Uterus (tissue), 4 donors: ENCODE results near the gene RASSF4. TPM values are rescaled to one million over a fixed set of nuclear protein-coding genes. Genes with fewer than 3 reads are reported as not detected.

ENCODE experiments used
- DNase-seq, 2 donors: peaks; one replicate each; pipeline ENCODE4 v3.0.0-alpha.2; 2019 to 2020
- H3K27ac ChIP-seq, 2 donors: fragments of 200-600 bp; sonication (generic); 1 replicate in 1 of 2; 2 replicates in 1 of 2; pipeline ENCODE4 v1.5.1; 2016 to 2018
- H3K27me3 ChIP-seq, 2 donors: fragments of 200-600 bp; sonication (generic); one replicate each; pipeline ENCODE4 v1.5.1; 2018 to 2019; ENCODE audit warnings: control low read depth in 1 of 2
- H3K36me3 ChIP-seq, 2 donors: fragments of 200-600 bp; sonication (generic); one replicate each; pipeline ENCODE4 v1.5.1; 2019; ENCODE audit warnings: control low read depth in 1 of 2
- H3K4me1 ChIP-seq, 2 donors: fragments of 200-600 bp; sonication (generic); one replicate each; pipeline ENCODE4 v1.5.1; 2018 to 2019; ENCODE audit warnings: control low read depth in 1 of 2
- H3K4me3 ChIP-seq, 2 donors: fragments of 200-600 bp; sonication (generic); 1 replicate in 1 of 2; 2 replicates in 1 of 2; pipeline ENCODE4 v1.5.1; 2018 to 2019; ENCODE audit warnings: mild to moderate bottlenecking in 1 of 2
- H3K9me3 ChIP-seq, 2 donors: fragments of 200-600 bp; sonication (generic); one replicate each; pipeline ENCODE4 v1.5.1; 2019; ENCODE audit warnings: control low read depth in 1 of 2
- CTCF ChIP-seq, 4 experiments: fragments of 200-600 bp in 2 of 4; fragments of 450-650 bp in 2 of 4; sonication (generic) in 2 of 4; IDR thresholded peaks; one replicate each; pipeline ENCODE4 v1.5.1; 2016 to 2019; ENCODE audit warnings: antibody characterized with exemption in 4 of 4, mild to moderate bottlenecking in 2 of 4, moderate library complexity in 1 of 4
- POLR2A ChIP-seq, 2 donors: fragments of 450-650 bp; IDR thresholded peaks; one replicate each; pipeline ENCODE4 v1.6.1; 2016; ENCODE audit warnings: antibody characterized with exemption in 2 of 2, mild to moderate bottlenecking in 1 of 2, moderate library complexity in 1 of 2
- intact Hi-C: fragments of 100-400 bp; cut with DNase I; formaldehyde crosslinking; loops from one replicate; pipeline ENCODE4 v1.15.1; 2023; ENCODE audit warnings: low total_unique reads
- total RNA-seq, 4 donors: library from RNA; depleted of rRNA in 3 of 4; stranded (reverse); fragments of >200 nt in 3 of 4; gene quantifications; one replicate each; pipeline versions ENCODE4 v1.1.0 to v1.2.4, GENCODE V29; 2014 to 2023
- donor health status: DM: yes; HTN: yes; CAD: no.

Gene RASSF4
- total RNA-seq, 4 donors from 2014 or later = 6.1 to 26.5 (median 8.2) TPM

GRCh38 chr10:44924261-44925040 lies 35.2 kb upstream of the RASSF4 start:
- no peak overlapping the region for H3K27ac ChIP-seq
- no peaks in the 10 kb centered on the region for H3K36me3 ChIP-seq
- no peaks in the 10 kb centered on the region for H3K9me3 ChIP-seq
- H3K4me3 ChIP-seq = no peak overlapping the region
- intact Hi-C loops = no loop called here
- no peaks in the 10 kb centered on the region for H3K4me1 ChIP-seq
- no peak for DNase-seq
- TF ChIP-seq CTCF (IDR thresholded peaks at IDR 0.05) = no peak
- no peak for TF ChIP-seq POLR2A (IDR thresholded peaks at IDR 0.05)
- no peaks in the 10 kb centered on the region for H3K27me3 ChIP-seq

GRCh38 chr10:44925224-44925623 lies 34.4 kb upstream of the RASSF4 start:
- Histone ChIP-seq H3K27me3 (no peaks in the 10 kb centered on the region), H3K36me3 (no peaks in the 10 kb centered on the region), H3K27ac (no peak overlapping the region), H3K4me3 (no peak overlapping the region), H3K4me1 (no peaks in the 10 kb centered on the region), H3K9me3 (no peaks in the 10 kb centered on the region)
- DNase-seq = no peak
- intact Hi-C loops = no loop called here
- TF ChIP-seq POLR2A (IDR thresholded peaks at IDR 0.05) = no peak
- TF ChIP-seq CTCF (IDR thresholded peaks at IDR 0.05) = no peak

GRCh38 chr10:44925811-44926750 lies 33.5 kb upstream of the RASSF4 start:
- Histone ChIP-seq H3K9me3 (no peaks in the 10 kb centered on the region), H3K4me3 (no peak overlapping the region), H3K27ac (no peak overlapping the region), H3K27me3 (no peaks in the 10 kb centered on the region), H3K36me3 (no peaks in the 10 kb centered on the region), H3K4me1 (no peaks in the 10 kb centered on the region)
- TF ChIP-seq POLR2A (IDR thresholded peaks at IDR 0.05) (no peak), CTCF (IDR thresholded peaks at IDR 0.05) (no peak)
- intact Hi-C loops = no loop called here
- no peak for DNase-seq

DNA sequence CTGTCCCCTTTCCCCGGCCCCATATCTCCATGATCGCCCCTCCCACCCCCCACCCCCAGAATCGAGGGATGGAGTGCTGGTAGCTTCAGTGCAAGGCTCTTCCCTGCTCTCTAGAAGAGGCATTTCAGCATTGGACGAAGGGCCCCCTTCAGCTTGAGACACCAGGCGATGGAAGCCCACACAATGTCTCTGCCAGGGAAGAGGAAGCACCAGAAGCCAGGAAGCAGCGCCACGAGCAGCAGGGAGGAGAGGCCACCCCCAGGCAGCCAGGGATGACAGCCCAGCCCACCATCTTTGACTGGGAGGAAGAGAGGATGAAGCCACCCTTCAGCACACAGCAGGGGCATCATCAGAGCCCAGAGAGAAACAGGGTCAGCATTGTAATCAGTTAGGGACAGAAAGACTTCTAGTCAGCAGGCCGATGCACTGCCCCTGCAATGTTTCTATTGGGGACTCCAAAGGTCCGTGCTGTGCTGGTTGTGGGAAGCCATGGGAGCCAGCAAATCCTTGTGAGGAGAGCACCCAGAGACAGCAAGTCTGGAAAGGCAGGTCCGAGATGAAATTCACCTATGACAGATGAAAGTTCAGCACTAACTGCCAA lies 32.8 kb upstream of the RASSF4 start:
- intact Hi-C loops = no loop called here
- Histone ChIP-seq H3K27ac (no peak overlapping the region), H3K4me3 (no peak overlapping the region), H3K27me3 (no peaks in the 10 kb centered on the region), H3K4me1 (no peaks in the 10 kb centered on the region), H3K9me3 (no peaks in the 10 kb centered on the region), H3K36me3 (no peaks in the 10 kb centered on the region)
- TF ChIP-seq CTCF (IDR thresholded peaks at IDR 0.05) (no peak), POLR2A (IDR thresholded peaks at IDR 0.05) (no peak)
- no peak for DNase-seq
